HEK293T (cell line): ENCODE data around the gene TAS2R3.

Source experiments
- CTBP1 ChIP-seq: fragments of 450-650 bp; IDR thresholded peaks from 2 replicates; pipeline ENCODE4 v1.6.1; 2016; ENCODE audit warnings: borderline replicate concordance
- HDGF ChIP-seq: fragments of 450-650 bp; IDR thresholded peaks from 2 replicates; pipeline ENCODE4 v1.6.1; 2017; ENCODE audit warnings: antibody characterized with exemption, borderline replicate concordance
- ZNF384 ChIP-seq: fragments of 450-650 bp; IDR thresholded peaks from 2 replicates; pipeline ENCODE4 v1.6.1; 2016

GRCh38 chr7:141722529-141722928 is 41.4 kb upstream of the TAS2R3 start:
- TF ChIP-seq ZNF384 (no peak), CTBP1 (no peak), HDGF (no peak)
